GM18858 (cell line): ENCODE results near the gene CDKL5.

Source experiments
- ATAC-seq: cut with Tn5 transposase; IDR thresholded peaks from one replicate; pipeline ENCODE4 v1.9.1; 2021; ENCODE audit not compliant: unreplicated experiment

CDKL5 gene

GRCh38 chrX:18455384-18455783 lies 30.0 kb downstream of the CDKL5 start:
- ATAC-seq = no peak

GRCh38 chrX:18457000-18457399 lies 31.6 kb downstream of the CDKL5 start:
- ATAC-seq = no peak

- ATAC-seq = no peak
Measured at GRCh38 chrX:18461431-18461830, 36.0 kb downstream of the CDKL5 start.

- ATAC-seq = no peak
Measured at GRCh38 chrX:18464499-18464898, 39.1 kb downstream of the CDKL5 start.

DNA sequence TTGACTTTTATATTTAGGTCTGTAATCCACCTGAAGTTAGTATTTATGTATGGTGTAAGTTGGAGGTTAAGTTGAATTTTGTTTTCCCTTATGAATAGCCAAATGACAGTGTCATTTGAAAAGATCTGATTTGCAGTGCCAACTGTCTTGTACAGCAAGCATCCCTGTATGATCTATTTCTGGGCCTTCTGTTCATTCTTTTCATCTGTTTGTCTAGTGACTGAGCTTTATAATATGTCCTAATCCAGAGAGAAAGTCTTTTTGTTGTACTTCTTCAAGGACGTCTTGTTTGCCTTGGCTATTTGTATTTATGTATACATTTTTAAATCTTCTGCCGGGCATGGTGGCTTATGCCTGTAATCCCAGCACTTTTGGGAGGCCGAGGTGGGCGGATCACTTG lies 39.6 kb downstream of the CDKL5 start:
- no peak for ATAC-seq

- no peak for ATAC-seq
Measured at GRCh38 chrX:18468599-18468998, 43.2 kb downstream of the CDKL5 start.

DNA sequence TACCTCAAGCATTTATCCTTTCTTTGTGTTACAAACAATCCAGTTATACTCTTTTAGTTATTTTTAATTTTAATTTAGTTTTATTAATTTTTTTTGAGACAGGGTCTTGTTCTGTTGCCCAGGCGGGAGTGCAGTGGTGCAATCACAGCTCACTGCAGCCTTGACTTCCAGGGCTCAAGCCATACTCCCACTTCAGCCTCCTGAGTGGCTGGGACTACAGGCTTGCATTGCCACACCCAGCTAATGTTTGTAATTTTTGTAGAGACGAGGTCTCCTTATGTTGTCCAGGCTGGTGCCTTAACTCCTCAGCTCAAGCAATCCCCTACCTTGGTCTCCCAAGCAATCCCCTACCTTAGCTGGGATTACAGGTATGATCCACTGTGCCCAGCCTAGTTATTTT lies 45.9 kb downstream of the CDKL5 start:
- no peak for ATAC-seq

GRCh38 chrX:18490806-18491555 lies 65.6 kb downstream of the CDKL5 start:
- ATAC-seq = no peak

- ATAC-seq = no peak
Measured at GRCh38 chrX:18491587-18492340, 66.4 kb downstream of the CDKL5 start.

DNA sequence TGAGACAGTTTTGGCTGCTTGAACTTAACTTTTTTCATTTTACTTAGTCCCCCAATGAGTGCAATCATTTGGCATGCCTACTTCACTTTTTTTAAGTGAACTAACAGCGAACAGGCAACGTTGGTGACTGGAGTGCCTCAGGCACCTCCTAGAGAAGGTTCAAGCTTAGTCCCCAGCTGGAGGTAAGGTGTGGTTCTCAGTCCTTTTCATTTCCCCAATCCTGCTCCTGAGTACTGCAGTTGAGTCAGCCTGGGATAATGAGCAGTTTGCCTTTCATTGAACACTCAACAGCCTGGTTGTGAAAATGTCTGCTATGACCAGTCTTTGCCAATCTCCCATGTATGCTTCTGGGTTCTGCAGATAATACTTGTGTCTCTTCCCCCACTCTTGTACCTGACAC lies 109.5 kb downstream of the CDKL5 start:
- ATAC-seq = no peak

DNA sequence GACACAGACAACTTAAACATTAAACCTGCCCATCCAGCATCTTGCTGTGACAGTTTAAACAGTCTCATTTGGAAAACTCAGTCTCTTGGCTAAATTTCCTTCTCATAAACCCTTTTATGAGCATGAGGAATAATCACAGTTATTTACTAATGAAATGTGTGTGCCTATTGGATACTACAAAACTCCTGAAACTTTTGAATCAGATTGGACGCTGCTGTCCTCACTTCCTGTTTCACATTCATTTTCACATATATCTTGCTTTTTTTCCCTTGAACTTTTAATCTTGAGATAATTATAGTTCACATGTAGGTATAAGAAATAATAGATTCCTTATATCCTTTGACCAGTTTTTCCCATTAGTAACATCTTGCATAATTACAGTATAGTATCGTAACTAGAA lies 111.7 kb downstream of the CDKL5 start:
- ATAC-seq = no peak

- peak; percentile 46 for ATAC-seq
Measured at GRCh38 chrX:18537524-18537923, 112.1 kb downstream of the CDKL5 start.

DNA sequence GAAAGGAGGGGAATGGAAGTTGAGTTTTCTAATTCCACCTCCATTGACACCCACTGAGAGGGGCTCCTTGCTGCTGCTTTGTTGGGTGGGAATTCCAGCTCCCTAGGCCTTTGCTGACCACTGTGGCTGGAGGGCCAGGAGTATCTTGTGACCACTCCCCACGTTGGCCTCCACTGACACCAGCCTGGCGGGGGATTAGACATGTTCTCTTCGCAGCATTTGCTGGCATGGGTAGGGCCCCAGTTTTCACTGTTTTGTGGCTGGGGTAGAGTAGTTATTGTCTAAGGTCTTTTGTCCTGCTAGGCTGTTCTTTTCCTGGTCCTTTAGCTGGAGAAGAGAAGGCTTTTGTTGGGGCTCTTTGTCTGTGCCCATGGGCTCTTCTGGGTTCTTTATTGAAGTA lies 116.7 kb downstream of the CDKL5 start:
- ATAC-seq = no peak

- ATAC-seq = no peak
Measured at GRCh38 chrX:18542905-18543304, 117.5 kb downstream of the CDKL5 start.

DNA sequence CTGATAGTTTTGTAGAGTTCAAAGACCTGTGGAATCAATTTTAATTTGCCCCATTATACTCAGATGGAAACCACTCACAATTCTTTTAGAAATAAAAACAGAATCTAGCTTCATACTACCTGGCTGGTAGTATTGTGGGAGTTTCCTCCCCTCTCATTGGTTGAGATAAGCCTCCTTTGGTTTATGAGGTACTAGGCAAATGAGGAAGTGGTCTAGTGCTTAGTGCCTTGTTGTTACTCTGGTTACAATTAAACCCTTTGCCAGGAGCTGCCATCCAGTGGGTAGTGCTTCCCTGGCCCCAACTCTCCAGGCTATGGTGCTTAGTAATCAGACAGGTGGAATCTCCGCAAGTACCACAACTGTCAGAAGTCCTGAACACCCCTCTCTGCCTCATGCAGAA lies 118.3 kb downstream of the CDKL5 start:
- ATAC-seq = no peak

DNA sequence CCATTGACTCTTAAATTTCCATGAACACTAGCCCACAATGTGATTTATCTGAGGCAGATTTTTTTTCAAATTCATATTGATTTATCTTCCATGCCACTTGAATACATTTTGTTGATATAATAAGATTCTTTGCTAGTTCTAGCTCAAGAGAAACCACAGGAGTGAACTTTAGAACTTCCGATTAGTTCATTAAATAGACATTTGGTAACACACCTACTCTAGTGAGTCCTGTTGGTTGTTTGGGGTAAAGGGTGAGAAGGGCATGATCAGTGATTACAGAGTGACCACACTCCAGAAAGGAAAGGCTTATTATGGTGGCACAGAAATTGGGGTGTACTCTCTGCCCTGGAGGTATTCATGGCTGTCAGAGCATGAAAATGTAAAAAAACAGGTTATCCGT lies 120.4 kb downstream of the CDKL5 start:
- ATAC-seq = no peak

DNA sequence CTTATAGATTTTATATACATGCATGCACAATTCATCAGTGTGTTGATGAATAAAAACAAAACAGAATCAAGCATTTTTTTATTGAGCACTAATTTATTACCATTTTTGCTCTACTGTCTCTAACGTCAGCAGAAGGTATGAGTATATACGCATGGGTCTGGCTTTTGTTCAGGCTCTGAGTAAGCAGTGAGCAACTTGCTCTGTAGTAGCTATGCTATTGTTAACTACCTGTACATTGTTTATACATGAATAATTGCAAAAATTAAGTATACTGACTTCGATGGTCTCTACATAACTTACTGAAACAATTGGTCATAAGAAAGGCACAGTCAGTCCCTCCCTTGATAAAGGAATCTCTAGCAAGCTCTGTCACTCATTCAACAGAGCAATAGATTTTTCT lies 123.6 kb downstream of the CDKL5 start:
- no peak for ATAC-seq

GRCh38 chrX:18549643-18550042 lies 124.2 kb downstream of the CDKL5 start:
- ATAC-seq = no peak

GRCh38 chrX:18557879-18558278 lies 132.5 kb downstream of the CDKL5 start:
- ATAC-seq = no peak

DNA sequence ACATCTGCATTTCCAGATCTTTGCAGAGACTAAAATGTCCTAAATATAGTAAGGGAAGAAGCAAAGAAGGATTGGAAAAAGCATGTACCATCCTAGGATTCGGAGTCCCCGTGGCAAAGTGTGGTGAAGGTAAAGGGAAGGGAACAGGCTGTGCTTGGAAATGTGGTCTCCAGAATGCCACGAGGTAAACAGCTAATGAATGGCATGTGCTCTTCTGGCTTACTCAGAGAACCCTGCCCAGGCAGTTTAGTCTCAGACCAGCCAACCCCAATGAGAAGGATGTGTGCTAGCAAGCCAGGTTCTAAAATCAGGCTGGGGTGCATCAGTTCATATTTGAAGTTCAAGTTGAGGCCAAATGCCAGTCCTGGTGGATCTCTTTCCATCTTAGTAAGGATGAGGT lies 133.4 kb downstream of the CDKL5 start:
- ATAC-seq = no peak

DNA sequence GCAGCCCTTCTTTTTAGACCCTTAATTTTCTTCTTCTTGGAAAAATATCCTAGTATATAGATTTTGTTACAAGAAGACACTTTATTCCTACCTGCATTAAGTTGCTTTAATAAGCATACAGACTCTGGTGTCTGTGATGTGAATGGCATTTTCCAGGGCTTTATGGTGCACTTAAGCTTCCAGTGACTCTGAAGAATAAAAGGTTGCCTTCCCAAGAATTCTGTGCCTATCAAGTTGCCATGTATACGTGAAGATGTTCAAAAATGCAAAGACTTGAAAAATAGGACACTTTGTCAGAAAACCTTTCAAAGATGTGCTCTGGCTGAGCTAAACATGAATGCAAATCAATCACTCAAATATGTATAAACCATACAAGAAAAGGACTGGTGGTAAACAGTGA lies 135.6 kb downstream of the CDKL5 start:
- ATAC-seq = no peak

- ATAC-seq = no peak
Measured at GRCh38 chrX:18565727-18566126, 140.3 kb downstream of the CDKL5 start.

DNA sequence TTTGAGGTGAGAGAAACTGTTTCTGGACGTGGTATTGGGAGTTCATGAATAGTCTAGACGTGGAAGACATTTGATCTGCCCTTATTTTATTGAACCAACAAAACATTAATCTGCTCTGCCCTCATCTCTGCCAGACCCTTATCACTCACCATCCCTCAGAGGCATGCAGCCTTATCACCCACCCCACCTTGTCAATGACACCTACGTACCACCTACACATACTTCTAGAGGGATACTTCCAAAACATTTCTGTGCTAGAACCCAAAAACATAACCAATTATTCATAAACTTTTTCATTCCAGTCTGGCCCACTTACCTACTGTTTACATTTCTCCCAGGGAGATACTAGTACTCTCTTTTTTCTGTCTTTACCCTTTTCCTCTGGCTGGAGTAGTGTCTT lies 141.3 kb downstream of the CDKL5 start:
- no peak for ATAC-seq
